Motor neuron (in vitro differentiated cells): ENCODE data around the gene DPF3. TPM values are rescaled to one million over a fixed set of nuclear protein-coding genes. Genes with fewer than 3 reads are reported as not detected.

Experiments
- ATAC-seq, 8 experiments: fragments of 200-7000 bp; cut with Tn5 transposase; replicated peaks in 6 of 8; 2 replicates each; pipeline ENCODE4 v1.8.0; 2021; ENCODE audit warnings: mild to moderate bottlenecking in 8 of 8, moderate library complexity in 8 of 8
- H3K27ac ChIP-seq, 2 donors: fragments of 250-450 bp; sonication (Bioruptor Pico); 2 replicates each; pipeline ENCODE4 v1.9.0; 2021; ENCODE audit warnings: antibody characterized with exemption in 2 of 2, mild to moderate bottlenecking in 2 of 2, moderate library complexity in 1 of 2
- H3K4me1 ChIP-seq, 2 donors: fragments of 250-450 bp; sonication (Bioruptor Pico); replicated peaks in 1 of 2; 2 replicates each; pipeline ENCODE4 v1.6.1; 2021; ENCODE audit warnings: antibody characterized with exemption in 2 of 2, mild to moderate bottlenecking in 2 of 2, moderate library complexity in 1 of 2
- H3K4me3 ChIP-seq, 5 donors: fragments of 250-450 bp; sonication (Bioruptor Pico); 2 replicates each; pipeline ENCODE4 v1.9.0; 2021; ENCODE audit warnings: antibody characterized with exemption in 5 of 5, mild to moderate bottlenecking in 5 of 5, moderate library complexity in 4 of 5
- whole genome bisulfite sequencing, 10 experiments: fragments of 450-650 bp; shearing (Covaris generic); methylation state at CpG; one replicate each; pipeline ENCODE4 v1.0.0; 2022; 5-methylcytosine and 5-hydroxymethylcytosine counted together
- in situ Hi-C, 9 experiments: fragments of 400-800 bp; cut with MboI; loops; one replicate each; pipeline ENCODE4 v1.15.0; 2021; ENCODE audit warnings: low sequenced_read_pairs in 9 of 9, low pct_unique_long_range_greater_than_20kb in 2 of 9; ENCODE audit not compliant: unreplicated experiment in 9 of 9
- total RNA-seq, 8 experiments: library from RNA; unstranded; fragments of 300-600 nt; gene quantifications; 2 replicates each; pipeline versions ENCODE4 v1.2.3 to v1.2.4, GENCODE V29; 2022

The DPF3 gene
- total RNA-seq, 8 experiments from 2014 or later = 5.0 to 10.8 (median 8.6) TPM

DNA sequence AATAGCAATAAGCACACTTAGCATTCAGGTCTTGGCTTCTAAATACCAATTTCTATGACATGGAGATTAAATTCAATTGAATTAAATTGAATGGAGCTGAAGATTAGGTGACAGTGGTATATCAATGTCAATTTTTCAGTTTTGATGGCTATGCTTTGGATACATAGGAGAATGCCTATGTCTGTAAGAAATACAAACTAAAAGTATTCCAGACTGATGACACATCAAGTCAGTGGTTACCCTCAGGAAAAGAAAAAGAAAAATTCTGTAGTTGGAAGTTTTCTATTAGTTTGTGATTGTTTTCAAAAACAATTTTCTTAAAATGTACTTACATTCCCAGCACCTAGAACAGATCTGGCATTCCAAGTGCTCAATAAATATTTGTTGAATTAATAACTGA lies 27.5 kb upstream of the DPF3 start:
- Histone ChIP-seq H3K4me3 (no peak overlapping the region), H3K4me1 (peaks cover 19% of the 10 kb centered on the region in 2 donors), H3K27ac (no peak overlapping the region)
- ATAC-seq = no peak
- in situ Hi-C loops = loop anchor here in 1 of 9 experiments (25.0 kb wide), 1 partner anchor 409 kb away; no protein-coding TSS in a partner anchor

DNA sequence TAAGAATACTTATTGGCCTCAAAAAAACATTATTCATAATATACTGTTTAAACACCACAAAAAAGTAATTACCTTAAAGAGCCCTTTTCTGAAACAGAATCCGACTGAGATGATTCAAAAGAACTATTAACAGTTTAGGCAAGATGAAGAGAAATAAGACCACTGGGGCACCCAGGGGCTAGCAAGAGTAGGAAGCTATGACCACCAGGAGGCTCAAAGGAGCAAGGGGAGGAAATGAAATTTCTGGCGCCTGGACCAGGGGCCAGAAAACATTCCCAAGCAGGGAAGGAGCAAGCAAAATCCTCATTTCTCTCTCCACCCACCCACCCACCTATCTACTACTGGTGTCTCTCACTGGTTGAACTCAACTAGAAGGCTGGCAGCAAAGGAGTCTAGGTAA lies 26.1 kb upstream of the DPF3 start:
- in situ Hi-C loops = loop anchor here in 1 of 9 experiments (25.0 kb wide), 1 partner anchor 408 kb away; no protein-coding TSS in a partner anchor
- 17 to 100% (median 92%) methylated on average over 1 to 2 of the region's 2 CpGs; no CpG with 5 or more reads in 4 of the 10 experiments for WGBS, 10 experiments
- ATAC-seq = no peak
- Histone ChIP-seq H3K4me3 (no peak overlapping the region), H3K4me1 (peaks cover 13% of the 10 kb centered on the region in 2 donors), H3K27ac (no peak overlapping the region)

DNA sequence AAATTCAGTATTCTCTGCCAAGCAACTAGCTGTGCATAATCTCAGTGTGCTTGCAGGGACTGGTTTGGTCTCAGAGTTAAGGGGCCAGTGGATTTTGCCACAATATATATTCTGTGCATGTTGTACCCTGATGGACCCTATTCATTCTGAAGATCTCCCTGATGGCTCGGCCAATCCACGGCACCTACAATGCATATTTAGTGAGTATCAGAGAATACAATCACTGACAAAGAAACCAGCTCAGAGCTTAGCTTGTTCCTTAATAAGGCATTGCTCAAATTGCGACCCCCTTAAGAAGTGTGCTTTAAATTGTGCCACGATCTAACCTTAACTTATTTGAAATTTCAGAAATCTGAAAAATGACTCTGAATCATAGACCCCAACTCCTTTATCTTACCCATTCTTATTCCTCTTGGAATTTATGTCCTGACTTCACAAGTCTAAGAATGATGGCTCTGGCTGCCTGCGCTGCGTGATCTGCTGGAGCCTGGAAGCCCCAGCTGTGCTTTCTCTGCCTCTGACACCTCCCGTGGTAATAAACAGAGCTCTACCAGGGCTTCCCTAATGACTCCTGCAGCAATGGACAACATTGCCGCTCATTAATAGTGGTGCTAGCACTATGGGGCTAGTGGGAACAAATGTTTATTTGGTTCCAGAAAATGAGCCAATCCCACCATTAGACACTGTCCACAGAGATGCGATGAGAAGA lies 23.3 kb upstream of the DPF3 start:
- in situ Hi-C loops = loop anchor here in 1 of 9 experiments (25.0 kb wide), 1 partner anchor 405 kb away; no protein-coding TSS in a partner anchor
- Histone ChIP-seq H3K4me3 (no peak overlapping the region), H3K27ac (peak overlapping the region; percentile 18 to 22), H3K4me1 (peaks cover 10 to 13% of the 10 kb centered on the region in 2 donors)
- WGBS, 10 experiments = 8 to 97% (median 54%) methylated on average over 2 to 9 of the region's 9 CpGs; no CpG with 5 or more reads in 1 of the 10 experiments
- ATAC-seq = peak in 5 of 8 experiments; percentile 89 to 99 (median 98)

DNA sequence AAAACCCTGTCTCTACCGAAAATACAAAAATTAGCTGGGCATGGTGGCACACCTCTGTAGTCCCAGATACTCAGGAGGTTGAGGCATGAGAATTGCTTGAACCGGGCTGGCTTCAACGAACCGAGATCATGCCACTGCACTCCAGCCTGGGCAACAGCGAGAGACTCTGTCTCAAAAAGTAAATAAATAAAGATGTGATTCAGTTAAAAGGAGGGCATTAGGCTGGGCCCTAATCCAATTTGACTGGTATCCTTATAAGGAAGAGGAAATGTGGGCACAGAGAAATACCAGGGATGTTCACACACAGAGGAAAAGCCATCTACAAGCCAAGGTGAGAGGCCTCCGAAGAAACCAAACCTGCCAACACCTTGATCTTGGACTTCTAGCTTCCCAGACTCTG lies 22.3 kb upstream of the DPF3 start:
- ATAC-seq = no peak
- no peak overlapping the region for H3K4me3 ChIP-seq
- 0 to 100% (median 83%) methylated on average over 1 to 3 of the region's 6 CpGs; no CpG with 5 or more reads in 2 of the 10 experiments for WGBS, 10 experiments
- H3K4me1 ChIP-seq = peaks cover 10 to 13% of the 10 kb centered on the region in 2 donors
- in situ Hi-C loops = loop anchor here in 1 of 9 experiments (25.0 kb wide), 1 partner anchor 404 kb away; no protein-coding TSS in a partner anchor
- H3K27ac ChIP-seq = no peak overlapping the region

DNA sequence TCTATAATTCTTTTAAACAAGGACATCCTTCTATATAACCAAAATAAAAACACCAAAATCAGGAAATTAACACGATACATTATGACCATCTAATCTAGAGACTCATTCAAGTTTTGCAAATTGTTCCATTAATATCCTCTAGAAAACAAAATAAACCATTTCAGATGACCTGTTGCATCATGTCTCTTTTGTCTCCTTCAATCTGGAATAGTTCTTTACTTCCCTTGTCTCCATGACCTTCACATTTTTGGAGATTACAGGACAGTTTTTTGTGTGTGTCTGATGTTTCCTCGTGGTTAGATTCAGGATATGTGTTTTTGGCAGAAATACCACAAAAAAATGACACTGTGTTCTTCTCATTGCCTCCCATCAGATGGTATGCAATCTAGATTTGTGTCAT lies 19.9 kb upstream of the DPF3 start:
- WGBS, 10 experiments = 25 to 100% (median 62%) methylated on average over 1 to 2 of the region's 2 CpGs; no CpG with 5 or more reads in 1 of the 10 experiments
- peaks cover 10 to 13% of the 10 kb centered on the region in 2 donors for H3K4me1 ChIP-seq
- ATAC-seq = no peak
- no peak overlapping the region for H3K4me3 ChIP-seq
- in situ Hi-C loops = loop anchor here in 1 of 9 experiments (25.0 kb wide), 1 partner anchor 402 kb away; no protein-coding TSS in a partner anchor
- no peak overlapping the region for H3K27ac ChIP-seq

DNA sequence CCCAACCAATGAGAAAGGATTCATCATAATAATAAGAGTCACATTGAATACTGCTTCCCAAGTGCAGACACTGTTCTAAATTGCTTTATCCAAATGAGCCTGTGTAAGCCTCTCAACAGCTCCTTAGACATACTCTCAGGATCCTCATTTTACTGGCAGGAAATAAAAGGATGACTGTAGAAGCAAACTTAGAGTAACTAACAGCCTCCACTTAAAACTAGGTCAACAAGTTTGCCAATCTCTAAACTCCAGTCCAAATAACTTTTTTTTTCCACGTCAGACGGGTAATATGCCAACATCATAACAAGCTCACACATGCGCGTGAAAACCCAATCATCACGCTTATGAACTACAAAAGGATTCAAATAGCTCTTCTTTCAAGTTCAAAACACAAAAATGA lies 15.3 kb upstream of the DPF3 start:
- Histone ChIP-seq H3K4me3 (no peak overlapping the region), H3K4me1 (no peaks in the 10 kb centered on the region), H3K27ac (no peak overlapping the region)
- in situ Hi-C loops = loop anchor here in 5 of 9 experiments (5.0 to 25.0 kb wide), 4 partner anchors 387 to 397 kb away; no protein-coding TSS in a partner anchor
- ATAC-seq = no peak
- 5 to 100% (median 90%) methylated on average over 1 to 5 of the region's 5 CpGs; no CpG with 5 or more reads in 1 of the 10 experiments for WGBS, 10 experiments

DNA sequence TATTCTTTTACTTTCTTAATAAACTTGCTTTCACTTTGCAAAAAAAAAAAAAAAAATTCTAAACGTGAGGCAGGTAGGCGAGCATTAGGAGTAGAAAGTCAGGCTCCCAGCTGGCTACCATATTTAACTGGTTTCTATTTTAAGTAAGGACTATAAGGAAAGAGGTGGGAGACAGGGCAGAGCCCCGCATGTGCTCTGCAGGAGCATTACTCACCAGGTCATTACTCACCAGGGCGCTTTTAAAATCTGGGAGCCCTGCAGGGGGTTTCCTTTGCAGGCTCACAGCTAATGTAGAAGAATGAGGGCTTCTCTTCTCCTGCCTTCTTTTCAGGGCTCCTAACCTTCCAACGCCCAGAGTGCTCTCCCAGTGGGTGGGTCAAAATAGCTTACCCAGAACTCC lies 14.0 kb upstream of the DPF3 start:
- 0 to 51% (median 41%) methylated on average over 2 to 5 of the region's 5 CpGs; no CpG with 5 or more reads in 3 of the 10 experiments for WGBS, 10 experiments
- in situ Hi-C loops = loop anchor here in 5 of 9 experiments (5.0 to 25.0 kb wide), 4 partner anchors 386 to 396 kb away; no protein-coding TSS in a partner anchor
- peak; percentile 63 to 81 (median 74) for ATAC-seq
- Histone ChIP-seq H3K4me3 (no peak overlapping the region), H3K4me1 (no peaks in the 10 kb centered on the region), H3K27ac (no peak overlapping the region)

DNA sequence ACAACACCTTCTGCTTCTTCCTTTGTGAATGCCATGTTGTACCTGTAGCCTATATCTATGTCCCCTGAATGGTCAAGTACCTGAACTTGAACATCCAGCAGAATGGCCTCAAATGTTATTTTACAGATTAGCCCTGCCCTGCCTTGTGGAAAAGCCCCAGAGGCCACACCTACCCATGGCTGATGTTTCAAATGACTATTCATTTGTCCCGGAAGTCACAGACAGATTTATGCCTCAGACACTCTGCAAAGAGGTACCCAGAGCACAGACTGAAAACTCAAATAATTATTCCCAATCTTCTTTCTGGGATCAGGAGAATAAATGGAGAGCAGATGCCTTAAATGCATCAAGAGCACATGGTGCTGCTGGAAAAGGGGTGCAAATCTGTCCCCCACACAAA lies 13.0 kb upstream of the DPF3 start:
- in situ Hi-C loops = loop anchor here in 5 of 9 experiments (5.0 to 25.0 kb wide), 4 partner anchors 385 to 395 kb away; no protein-coding TSS in a partner anchor

DNA sequence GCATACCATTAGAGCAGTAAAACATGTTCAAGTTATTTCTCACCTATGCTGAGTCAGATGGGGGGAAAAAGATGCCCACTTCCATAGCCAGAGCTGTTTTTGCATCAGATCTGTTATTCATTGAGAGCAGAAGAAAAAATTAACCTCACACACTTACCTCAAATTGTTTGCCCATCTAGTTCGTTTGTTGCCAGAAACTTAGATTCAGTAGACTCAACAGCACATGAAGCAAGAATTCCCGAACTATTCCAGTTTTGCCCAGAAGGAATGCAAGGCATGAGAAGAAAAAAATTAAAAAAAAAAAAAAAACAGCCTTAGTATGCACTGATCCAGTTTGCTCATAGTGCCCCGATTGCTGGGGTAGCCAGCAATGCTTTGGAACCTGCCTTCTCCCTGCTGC lies 12.4 kb upstream of the DPF3 start:
- Histone ChIP-seq H3K27ac (no peak overlapping the region), H3K4me3 (no peak overlapping the region), H3K4me1 (no peaks in the 10 kb centered on the region)
- in situ Hi-C loops = loop anchor here in 5 of 9 experiments (5.0 to 25.0 kb wide), 4 partner anchors 384 to 394 kb away; no protein-coding TSS in a partner anchor
- ATAC-seq = no peak
- WGBS, 10 experiments = 0 to 80% (median 52%) methylated on average over 1 to 3 of the region's 3 CpGs

More for the DNA sequence above, 13.0 kb upstream of the DPF3 start:
- ATAC-seq = peak in 2 of 8 experiments; percentile 15 to 37
- Histone ChIP-seq H3K4me1 (no peaks in the 10 kb centered on the region), H3K27ac (no peak overlapping the region), H3K4me3 (no peak overlapping the region)
- 0 to 57% (median 31%) methylated on average over 1 of the region's 1 CpG; no CpG with 5 or more reads in 6 of the 10 experiments for WGBS, 10 experiments

DNA sequence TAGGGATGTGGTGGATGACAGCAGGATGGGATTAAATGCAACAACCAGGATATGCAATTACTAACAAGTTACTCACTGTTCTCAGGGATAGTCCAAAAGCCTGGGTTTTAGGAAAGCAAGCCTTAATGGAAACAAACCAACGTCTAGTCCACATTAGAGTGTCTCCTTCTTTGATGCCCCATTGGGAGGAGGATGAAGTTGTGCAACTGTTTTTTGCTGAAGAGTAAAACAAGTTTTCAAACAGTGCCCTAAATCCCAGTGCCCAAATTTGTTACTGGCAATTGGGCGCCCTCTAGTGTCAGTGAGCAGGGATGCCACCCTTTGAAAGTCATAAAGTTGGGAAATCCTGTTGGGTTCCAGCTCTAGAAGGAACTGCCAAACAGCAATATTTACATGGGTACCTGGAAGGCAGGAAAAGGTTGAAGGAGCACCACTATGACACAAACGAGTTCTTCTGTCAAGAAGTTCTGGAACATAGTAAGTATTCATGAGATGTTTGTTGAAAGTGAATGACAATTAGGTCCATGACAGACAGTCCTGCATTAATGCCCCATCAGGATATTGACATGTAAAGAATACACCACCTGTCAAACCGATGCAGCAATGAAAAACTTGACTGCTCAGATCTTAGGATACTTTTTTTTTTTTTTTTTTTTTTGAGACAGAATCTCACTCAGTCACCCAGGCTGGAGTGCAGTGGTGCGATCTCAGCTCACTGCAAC lies 11.1 kb upstream of the DPF3 start:
- no peak overlapping the region for H3K27ac ChIP-seq
- H3K4me3 ChIP-seq = no peak overlapping the region
- no peaks in the 10 kb centered on the region for H3K4me1 ChIP-seq
- in situ Hi-C loops = loop anchor here in 5 of 9 experiments (5.0 to 25.0 kb wide), 4 partner anchors 383 to 393 kb away; no protein-coding TSS in a partner anchor
- ATAC-seq = peak; percentile 21 to 61 (median 54)
- WGBS, 10 experiments = 4 to 80% (median 14%) methylated on average over 1 to 5 of the region's 5 CpGs; no CpG with 5 or more reads in 1 of the 10 experiments

DNA sequence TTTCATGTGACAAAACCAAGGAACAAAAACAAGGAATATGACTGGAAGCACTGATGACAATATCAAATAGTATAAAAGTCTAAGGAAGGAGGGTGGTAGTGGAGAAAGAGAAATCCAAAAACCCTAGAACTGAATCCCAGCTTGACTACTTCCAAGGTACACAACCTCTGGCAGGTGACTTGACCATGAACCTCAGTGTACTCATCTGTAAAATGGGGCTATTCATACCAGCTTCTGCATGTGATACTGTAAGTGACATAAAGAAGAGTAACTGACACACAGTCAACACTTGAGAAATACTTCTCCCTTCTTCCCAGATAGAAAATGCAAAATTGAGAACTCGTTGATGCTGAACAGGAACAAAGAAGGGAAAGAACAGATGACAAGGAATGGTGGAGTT lies 10.3 kb upstream of the DPF3 start:
- H3K4me3 ChIP-seq = no peak overlapping the region

DNA sequence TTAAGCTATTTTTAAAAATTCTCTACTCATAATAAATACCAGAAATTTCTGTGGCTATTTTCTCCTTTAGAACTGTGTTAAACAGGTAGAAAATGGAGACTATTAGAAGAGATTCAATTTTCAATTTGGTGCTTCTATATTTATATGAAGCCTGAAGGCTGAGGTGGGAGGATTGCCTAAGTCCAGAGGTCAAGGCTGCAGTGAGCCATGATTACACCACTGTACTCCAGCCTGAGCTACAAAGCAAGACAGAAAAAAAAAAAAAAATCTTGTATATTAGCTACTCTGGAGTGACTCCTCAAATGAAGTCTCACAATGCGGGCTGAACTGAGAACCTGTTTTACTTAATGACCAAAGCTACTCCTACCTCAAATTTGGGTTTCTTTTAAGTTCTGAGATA lies 9.8 kb upstream of the DPF3 start:
- no peak for ATAC-seq
- in situ Hi-C loops = loop anchor here in 3 of 9 experiments (10.0 to 25.0 kb wide), 2 partner anchors 389 to 391 kb away; no protein-coding TSS in a partner anchor
- no peaks in the 10 kb centered on the region for H3K4me1 ChIP-seq
- H3K4me3 ChIP-seq = no peak overlapping the region
- H3K27ac ChIP-seq = no peak overlapping the region
- WGBS, 10 experiments = 0 to 100% (median 44%) methylated on average over 1 of the region's 1 CpG; no CpG with 5 or more reads in 4 of the 10 experiments

More for the DNA sequence above, 10.3 kb upstream of the DPF3 start:
- no peaks in the 10 kb centered on the region for H3K4me1 ChIP-seq
- no peak for ATAC-seq
- in situ Hi-C loops = loop anchor here in 3 of 9 experiments (10.0 to 25.0 kb wide), 2 partner anchors 389 to 392 kb away; no protein-coding TSS in a partner anchor
- H3K27ac ChIP-seq = no peak overlapping the region
- WGBS, 10 experiments = 0 to 88% (median 45%) methylated on average over 1 of the region's 1 CpG; no CpG with 5 or more reads in 2 of the 10 experiments
